GM19463 (cell line): ENCODE measurements around the gene TIMM10.
"Not testable (repeated sequence)": the region's sequence is repeated elsewhere in the genome, so short reads cannot be mapped to it uniquely, and the experiment has no call there.

Experiments used
- ATAC-seq: cut with Tn5 transposase; IDR thresholded peaks from one replicate; pipeline ENCODE4 v1.9.1; 2021; ENCODE audit warnings: mild to moderate bottlenecking, moderate library complexity; ENCODE audit not compliant: unreplicated experiment

Gene TIMM10

GRCh38 chr11:57543593-57543992 lies 13.0 kb upstream of the TIMM10 start:
- no peak for ATAC-seq

GRCh38 chr11:57542582-57542981 lies 12.0 kb upstream of the TIMM10 start:
- ATAC-seq: no peak

GRCh38 chr11:57541169-57541568 lies 10.6 kb upstream of the TIMM10 start:
- ATAC-seq: no peak

DNA sequence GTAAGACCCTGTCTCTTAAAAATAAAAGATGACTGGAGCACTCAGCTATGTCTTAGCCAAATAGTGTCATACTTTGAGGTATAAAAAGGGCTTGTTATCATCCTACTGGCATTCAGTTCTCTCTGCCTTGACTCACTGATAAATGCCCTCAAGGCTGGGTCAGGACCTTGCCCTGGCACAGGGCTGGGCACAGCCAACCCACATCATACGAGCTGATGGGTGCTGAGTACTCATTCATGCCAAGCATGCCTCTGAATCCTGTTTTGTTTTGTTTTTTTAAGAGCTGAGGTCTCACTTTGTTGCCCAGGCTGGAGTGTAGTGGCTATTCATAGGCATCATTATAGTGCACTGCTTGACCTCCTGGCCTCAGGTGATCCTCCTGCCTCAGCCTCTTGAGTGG lies 8.8 kb upstream of the TIMM10 start:
- no peak for ATAC-seq

- no peak for ATAC-seq
These were observed 6.5 kb upstream of the TIMM10 start, which contains the start of gene SMTNL1 for GRCh38 chr11:57536947-57537619. SMTNL1 (plus strand) TSS chr11:57537595; CDS start chr11:57542643, 5,048 bp downstream.

DNA sequence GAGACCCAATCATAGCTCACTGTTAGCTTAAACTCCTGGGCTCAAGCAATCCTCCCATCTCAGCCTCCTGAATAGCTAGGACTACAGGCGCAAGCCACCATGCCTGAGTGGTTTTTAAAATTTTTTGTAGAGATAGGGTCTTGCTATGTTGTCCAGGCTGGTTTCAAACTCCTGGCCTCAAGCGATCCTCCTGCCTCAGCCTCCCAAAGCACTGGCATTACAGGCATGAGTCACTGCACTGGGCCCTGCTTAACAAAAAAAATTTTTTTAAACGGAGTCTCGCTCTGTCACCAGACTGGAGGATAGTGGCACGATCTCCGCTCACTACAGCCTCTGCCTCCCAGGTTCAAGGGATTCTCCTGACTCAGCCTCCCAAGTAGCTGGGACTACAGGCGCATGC lies 3.9 kb upstream of the TIMM10 start:
- ATAC-seq: not testable (repeated sequence)

DNA sequence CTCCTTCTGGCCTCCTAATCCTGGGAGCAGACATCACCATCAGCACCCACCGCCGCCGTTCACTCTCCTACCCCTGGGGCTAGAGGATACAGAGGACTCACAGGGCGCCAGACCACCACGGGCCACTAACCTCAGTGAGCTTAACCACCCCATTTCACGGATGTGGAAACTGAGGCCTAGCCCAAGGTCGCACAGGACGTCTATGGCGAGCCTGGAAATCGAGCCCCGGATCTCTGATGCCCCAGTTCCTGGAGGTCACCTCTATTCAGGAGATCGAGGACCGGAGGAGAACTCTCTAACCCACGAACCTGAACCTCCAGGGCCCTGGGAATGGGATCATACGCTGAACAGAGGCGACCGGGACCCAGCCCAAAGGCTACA lies 349 bp downstream of the TIMM10 start:
- ATAC-seq: peak; percentile 0

DNA sequence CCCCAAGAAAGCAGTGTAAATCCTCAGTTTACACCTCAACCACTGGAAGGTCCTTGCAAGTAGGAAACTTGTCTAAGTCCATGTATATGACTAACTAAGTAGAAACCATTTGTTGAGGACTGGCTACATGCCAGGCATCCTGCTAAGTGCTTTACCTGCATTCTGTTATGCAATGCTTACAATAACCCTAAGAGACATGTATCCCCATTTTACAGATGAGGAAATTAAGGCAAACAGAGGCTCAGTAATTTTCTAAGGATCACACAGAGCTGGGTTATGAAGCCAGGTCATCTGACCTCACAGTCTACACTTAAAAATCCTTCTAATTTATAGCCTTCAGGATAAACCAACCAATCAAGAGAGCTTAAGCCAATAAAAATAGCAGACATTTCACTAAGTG lies 1.5 kb downstream of the TIMM10 start:
- ATAC-seq: no peak

GRCh38 chr11:57527056-57527631 lies 3.4 kb downstream of the TIMM10 start:
- no peak for ATAC-seq

DNA sequence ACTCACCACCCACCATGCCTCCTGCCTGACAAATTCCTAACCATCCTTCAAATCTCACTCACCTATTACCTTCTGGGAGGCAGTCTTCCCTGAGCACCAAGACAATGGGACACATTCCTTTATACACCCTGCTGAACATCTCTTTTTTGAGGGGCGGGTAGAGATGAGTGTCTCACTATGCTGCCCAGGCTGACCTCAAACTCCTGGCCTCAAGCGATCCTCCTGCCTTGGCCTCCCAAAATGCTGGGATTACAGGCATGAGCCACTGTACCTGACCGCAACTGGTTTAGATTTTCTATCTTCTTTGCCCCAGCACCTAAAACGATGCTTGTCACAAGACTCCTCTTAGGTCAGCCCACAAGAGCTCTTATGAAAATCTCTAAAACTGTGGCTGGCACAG lies 7.1 kb downstream of the TIMM10 start:
- ATAC-seq: no peak

GRCh38 chr11:57521116-57521515 lies 9.4 kb downstream of the TIMM10 start:
- no peak for ATAC-seq

GRCh38 chr11:57516061-57516443 lies 14.5 kb downstream of the TIMM10 start:
- no peak for ATAC-seq

DNA sequence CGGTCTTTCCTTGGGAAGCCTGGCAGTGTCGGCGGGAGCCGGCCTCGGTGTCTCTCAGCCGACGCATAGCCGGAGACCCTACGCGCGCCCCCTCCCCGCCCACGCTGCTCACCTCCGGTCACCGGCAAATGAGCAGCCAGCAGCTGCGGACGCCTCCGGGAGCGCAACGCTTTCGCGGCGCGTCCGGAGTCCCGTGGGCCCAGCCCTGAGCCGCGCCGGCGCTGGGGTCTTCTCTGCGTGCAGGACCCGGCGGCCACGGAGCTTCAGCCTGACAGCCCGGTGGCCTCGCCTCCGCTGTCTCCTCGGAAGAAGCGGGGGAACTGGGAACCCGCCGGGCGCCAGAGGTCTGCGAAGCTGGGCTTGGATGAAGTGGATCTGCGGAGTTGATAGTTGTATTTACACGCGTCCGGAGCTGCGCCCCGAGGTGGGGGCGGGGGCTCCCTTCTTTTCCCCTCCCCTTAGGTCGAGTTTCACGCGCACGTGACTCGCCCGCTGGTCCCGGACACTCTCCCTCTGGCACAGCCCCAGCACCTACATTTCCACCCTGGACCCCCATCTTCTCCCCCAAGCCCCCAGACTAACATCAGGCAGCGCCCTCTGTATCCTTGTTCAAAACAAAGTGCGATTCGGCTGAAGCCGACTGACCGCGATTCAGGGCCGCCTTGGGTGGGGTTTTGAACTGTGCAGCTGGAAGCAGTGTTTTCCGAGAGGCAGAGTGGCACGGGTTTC lies 15.1 kb downstream of the TIMM10 start, which contains the start of gene SLC43A1:
SLC43A1 (minus strand) TSS at position 371 of the 729 bp plus-strand sequence. CDS start 1,591 bp downstream, outside the sequence.
- ATAC-seq: peak; percentile 44

DNA sequence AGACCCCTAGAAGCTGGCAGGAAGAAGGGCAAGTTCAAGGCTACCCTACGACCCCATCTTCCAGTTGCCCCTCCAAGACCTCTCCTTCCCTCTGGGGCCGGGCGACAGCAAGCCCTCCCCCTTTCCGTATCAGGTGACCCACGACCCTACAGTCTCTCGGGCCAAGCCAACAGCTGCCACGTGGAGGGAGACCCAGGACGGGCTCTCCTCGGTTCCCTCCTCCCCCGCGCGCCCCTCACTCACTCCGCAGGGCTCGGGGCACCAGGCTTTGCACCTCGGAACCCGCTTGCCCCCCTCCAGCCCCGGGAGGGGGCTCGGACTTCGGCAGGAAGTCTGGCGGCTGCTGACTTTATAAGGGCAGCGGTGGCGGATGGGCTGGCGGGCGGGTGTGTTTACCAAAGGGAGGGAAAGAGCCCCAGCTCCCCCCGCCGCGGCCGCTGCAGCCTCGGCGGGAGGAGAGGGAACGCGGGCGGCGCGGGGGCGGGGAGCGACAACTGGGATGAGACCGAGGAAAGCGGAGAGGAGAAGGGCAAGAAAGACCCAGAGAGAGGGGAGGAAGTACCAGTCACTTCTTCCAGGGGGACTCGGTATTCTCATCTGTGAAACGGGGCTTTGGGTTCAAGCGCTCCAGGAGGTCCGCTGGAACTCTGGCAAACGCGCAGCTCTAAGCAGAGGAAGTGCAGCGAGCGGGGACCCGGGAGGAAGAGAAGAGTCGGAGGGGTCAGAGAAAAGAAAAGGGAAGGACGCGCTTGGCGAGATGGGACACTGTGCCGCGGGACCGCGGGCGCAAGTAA lies 15.8 kb downstream of the TIMM10 start:
- peak; percentile 39 for ATAC-seq

DNA sequence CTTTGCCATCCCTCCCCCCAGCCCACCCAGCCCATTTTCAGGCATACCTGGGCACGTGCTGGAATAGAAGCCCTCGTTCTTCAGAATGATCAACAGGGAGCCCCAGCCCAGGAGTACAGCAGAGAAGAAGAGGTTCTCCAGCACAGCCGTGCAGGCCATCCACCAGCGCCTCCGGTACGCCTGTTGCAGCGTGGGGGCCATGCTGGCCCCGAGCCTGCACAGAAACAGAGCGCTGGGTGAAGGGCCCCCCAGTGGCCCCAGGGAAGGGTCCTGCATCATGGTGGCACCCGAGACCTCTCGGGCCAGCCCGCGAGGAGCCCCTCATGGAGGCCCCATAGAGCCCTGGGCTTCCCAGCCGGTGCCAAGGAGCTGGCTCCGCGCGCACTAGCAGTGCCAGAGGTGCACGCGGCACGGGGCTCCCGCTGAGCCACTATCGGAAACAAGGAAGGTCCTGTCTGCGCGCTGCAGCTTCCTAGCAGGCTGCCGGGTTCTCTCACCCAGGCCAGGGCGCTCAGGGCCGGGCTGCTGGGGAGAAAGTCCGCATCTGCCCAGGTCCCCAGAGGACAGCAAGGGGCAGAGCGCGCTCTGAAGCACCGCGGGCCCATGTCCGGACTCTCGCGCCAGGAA lies 16.5 kb downstream of the TIMM10 start:
- peak; percentile 37 for ATAC-seq

GRCh38 chr11:57513452-57513795 lies 17.1 kb downstream of the TIMM10 start:
- no peak for ATAC-seq

GRCh38 chr11:57512646-57513451 lies 17.7 kb downstream of the TIMM10 start:
- ATAC-seq: no peak

- ATAC-seq: no peak
These were observed 18.7 kb downstream of the TIMM10 start for GRCh38 chr11:57511741-57512430.
